Measurements from ENCODE around the gene SLC11A2. TPM values are rescaled to one million over a fixed set of nuclear protein-coding genes. Genes with fewer than 3 reads are reported as not detected.

SLC11A2 gene
- total and polyA plus RNA-seq, 9 of the 15 experiments (the other 6 are each of a cell fraction or from before 2014, with no cell fraction given): 21.1 to 54.0 (median 32.9) TPM

- TF ChIP-seq DIDO1 (tag; IDR thresholded peaks at IDR 0.05; ENCODE audit: low read depth): no peak
- TF ChIP-seq ZNF655 (CRISPR knock-in tag; IDR thresholded peaks at IDR 0.05): no peak
- peak; percentile 77 for TF ChIP-seq STAT5A (IDR thresholded peaks at IDR 0.05; ENCODE audit: borderline replicate concordance, low read length)
- TF ChIP-seq SUPT5H (IDR thresholded peaks at IDR 0.05): no peak
- no peak for TF ChIP-seq ZBTB1 (CRISPR knock-in tag; IDR thresholded peaks at IDR 0.05; ENCODE audit: borderline replicate concordance, low read depth)
- TF ChIP-seq HNRNPK (IDR thresholded peaks at IDR 0.05; ENCODE audit: low read depth, low read length, poor library complexity, severe bottlenecking): no peak
- no peak for TF ChIP-seq GTF3C2 (IDR thresholded peaks at IDR 0.05; ENCODE audit: borderline replicate concordance, extremely low read depth, insufficient read length)
- peak; percentile 86 for TF ChIP-seq TCF3 (CRISPR knock-in tag; IDR thresholded peaks at IDR 0.05)
- TF ChIP-seq SRSF1 (IDR thresholded peaks at IDR 0.05; ENCODE audit: low read depth, low read length): no peak
- no peak for TF ChIP-seq POLR2A (conservative IDR thresholded peaks at IDR 0.05)
- TF ChIP-seq MAFF (IDR thresholded peaks at IDR 0.05; ENCODE audit: low read length): no peak
- 0 out of 2 replicates have a peak, but pooled peaks have one; percentile 57 for TF ChIP-seq MECOM (CRISPR knock-in tag; IDR thresholded peaks at IDR 0.05)
- no peak for TF ChIP-seq FOXP1 (CRISPR knock-in tag; IDR thresholded peaks at IDR 0.05)
- peak; percentile 52 to 87; a peak in 3 of 4 replicates for TF ChIP-seq MNT (conservative IDR thresholded peaks at IDR 0.05)
- no peak for TF ChIP-seq ZFP1 (CRISPR knock-in tag; IDR thresholded peaks at IDR 0.05)
- no peak for TF ChIP-seq ZNF830 (CRISPR knock-in tag; IDR thresholded peaks at IDR 0.05)
- TF ChIP-seq SIN3A (IDR thresholded peaks at IDR 0.05; ENCODE audit: borderline replicate concordance in 2 of 2, control insufficient read depth in 1 of 2, low read depth in 2 of 2, low read length in 2 of 2): peak in 1 of 2 experiments; percentile 95; a peak in 3 of 4 replicates
Measured at GRCh38 chr12:51021694-51022093, 4.5 kb downstream of the SLC11A2 start (continued).
